SIG-M5 treated with dmso at 0.1 percent for 504 hours (cell line): ENCODE results near the gene NVL.

Source experiments
- DNase-seq: peaks from one replicate; lab custom pipeline; 2025; ENCODE audit not compliant: unreplicated experiment; lab: John Stamatoyannopoulos, UW

NVL gene

DNA sequence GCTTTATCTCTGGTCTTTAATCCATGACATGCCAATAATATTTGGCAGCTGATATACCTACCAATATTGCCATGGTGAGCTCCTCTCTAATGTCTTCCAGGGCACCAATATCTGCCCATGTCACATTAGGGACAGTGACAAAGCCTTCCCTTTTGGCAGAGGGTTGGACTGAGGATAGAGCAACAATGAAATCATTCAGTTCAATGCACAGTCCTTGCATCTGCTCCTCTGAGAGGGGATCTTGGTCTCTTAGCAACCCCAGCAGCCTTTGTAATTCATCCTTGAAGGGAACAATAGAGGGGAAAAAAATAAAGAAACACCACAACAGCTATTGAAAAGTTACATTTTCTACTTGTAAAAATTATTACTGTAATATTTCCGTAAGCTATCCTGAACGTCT lies 42.3 kb downstream of the NVL start:
- DNase-seq = no peak

DNA sequence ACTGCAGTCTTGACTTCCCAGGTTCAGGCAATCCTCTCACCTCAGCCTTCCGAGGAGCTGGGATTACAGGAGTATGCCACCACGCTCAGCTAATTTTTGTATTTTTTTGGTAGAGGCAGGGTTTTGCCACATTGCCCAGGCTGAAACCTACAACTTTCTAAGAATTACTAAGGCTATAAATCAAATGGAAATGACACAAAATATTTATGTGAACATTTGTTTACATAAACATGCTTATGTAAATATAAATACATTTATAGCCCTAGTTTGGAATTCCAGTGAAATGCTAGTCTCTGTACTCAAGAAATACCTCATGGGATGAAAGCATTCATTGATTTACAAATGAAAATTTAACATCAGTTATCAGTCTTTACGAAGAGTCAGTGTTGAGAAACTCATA lies 47.8 kb downstream of the NVL start:
- no peak for DNase-seq

DNA sequence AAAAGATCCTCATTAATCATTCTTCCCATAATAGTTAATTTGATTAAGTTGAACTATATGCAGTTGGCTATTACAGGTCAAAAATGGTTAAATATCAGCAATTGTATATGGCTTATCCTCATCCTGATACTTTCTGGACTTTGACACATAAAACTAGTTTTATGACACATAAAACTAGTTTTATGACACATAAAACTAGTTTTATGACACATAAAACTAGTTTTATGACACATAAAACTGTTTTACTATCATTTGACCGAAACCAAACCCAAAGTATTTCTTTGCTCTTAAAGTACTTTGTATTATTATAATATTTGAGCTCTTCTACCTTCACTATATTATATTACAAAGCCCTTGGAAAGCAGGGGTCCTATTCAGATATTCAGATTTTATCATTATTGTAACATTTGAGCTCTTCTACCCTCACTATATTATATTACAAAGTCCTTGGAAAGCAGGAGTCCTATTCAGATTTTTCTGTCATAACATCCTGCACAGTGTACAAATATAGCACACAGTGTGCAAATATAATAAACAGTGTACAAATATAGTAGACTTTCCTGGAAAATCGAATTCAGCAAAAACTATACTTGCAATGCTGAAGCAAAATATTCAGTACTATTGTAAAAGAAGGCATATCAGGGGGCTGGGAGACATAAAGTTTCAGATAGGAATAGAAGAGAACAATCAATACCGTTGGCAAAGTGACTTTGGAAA lies 53.0 kb downstream of the NVL start:
- DNase-seq = no peak

DNA sequence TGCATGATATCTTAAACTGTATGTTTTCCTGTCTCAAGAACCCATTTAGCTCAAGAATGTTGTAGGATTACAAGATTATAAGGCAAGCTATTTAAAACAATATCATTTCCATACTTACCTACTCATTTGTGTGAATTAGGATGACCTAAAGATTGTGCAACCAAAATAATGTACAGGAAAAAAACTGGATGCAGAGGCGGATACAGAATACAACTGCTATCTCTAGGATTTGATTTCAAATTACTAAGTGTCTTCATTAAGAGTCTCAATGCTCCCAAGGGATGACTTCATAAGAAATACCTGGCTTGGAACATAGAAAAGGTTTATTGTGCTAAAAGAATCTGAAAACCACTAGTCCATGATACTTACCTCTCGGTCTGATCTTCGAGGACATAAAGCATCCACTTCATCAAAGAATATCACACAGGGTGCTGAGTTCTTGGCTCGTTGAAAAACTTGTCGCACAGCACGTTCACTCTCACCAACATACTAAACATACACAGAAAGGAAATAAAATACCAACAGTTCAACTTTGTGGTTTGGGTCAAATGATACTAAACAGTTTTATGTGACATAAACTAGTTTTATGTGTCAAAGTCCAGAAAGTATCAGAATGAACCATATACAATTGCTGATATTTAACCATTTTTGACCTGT lies 54.9 kb downstream of the NVL start:
- DNase-seq = no peak

DNA sequence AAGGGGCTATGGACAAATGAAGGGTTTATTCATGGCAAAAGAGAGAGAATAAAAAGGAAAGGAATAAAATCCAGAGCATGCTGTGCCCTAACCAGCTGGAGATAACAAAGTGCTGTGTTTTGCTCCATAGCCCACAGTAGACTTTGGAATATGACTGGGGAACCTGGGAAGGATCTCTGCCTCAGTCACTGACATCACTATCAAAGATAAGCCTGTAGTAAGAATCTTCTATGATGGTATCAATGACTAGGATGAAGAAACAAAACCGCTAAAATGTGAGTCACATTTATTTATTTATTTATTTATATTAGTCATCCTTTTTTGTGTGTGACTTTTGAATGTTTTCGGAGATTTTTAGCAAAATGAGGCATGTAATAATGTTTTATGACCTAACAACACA lies 56.3 kb downstream of the NVL start:
- no peak for DNase-seq

DNA sequence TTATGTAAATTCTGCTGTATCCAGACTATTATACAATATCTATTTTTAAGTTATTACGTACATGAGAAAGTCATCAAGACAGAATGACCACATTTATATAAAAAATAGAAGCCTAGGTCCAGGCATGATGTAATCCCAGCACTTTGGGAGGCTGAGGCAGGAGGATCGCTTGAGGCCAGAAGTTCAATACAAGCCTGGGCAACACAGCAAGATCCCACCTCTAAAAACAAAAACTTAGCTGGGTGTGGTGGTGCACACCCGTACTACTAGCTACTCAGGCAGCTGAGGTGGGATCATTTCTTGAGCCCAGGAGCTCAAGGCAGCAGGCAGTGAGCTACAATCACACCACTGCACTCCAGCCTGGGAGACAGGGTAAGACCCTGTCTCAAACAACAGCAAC lies 58.9 kb downstream of the NVL start:
- no peak for DNase-seq

DNA sequence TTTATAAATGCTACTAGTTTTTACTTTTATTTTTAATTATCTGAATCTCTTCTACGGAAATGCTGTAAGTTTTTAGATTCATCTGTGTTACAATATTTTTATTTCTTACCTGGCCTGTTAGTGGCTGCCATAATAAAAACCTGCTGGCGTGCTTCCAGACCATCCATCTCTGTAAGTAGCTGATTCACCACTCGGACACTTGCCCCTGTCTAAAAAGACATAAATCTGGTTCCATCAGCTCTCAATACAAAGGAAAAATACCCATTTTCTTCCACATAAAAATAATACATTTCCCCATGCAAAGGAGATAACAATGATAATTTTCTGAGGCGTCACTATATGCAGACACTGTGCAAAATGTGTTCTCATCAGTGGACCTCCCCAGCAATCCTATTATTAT lies 62.0 kb downstream of the NVL start:
- DNase-seq = no peak

DNA sequence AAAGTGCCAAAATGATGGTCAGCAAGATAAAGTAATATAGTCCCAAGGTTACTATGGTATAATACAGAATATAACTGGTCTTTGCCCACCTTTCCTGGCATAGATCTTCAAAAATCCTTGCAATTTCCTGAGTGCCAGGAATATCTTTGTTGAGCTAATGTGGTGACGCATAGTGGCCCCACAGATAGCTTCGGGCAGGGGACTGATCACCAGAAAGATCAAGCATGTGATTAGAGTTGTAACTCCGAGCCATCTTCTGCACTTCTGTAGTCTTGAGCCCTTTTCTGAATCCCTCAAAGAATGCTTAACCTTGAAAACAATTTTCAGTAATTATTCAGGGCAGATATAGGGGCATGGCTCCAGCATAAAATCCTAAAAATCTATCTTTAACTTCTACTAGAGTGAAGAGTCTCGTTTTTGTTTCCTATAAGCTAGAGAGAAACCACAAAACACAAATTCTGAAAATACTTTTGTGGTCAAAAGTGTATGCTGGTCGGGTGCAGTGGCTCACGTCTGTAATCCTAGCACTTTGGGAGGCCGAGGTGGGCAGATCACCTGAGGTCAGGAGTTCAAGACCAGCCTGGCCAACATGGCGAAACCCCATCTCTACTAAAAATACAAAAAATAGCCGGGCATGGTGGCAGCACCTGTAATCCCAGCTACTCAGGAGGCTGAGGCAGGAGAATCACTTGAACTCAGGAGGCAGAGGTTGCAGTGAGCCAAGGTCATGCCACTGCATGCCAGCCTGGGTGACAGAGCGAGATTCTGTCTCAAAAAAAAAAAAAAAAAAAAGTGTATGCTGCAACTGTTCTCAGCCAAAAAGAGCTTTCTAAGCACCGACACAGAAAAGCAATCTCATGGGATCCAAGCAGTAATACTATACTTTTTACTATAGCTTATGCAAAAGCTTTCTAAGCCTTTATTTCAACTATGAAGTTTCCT lies 62.8 kb downstream of the NVL start:
- no peak for DNase-seq

DNA sequence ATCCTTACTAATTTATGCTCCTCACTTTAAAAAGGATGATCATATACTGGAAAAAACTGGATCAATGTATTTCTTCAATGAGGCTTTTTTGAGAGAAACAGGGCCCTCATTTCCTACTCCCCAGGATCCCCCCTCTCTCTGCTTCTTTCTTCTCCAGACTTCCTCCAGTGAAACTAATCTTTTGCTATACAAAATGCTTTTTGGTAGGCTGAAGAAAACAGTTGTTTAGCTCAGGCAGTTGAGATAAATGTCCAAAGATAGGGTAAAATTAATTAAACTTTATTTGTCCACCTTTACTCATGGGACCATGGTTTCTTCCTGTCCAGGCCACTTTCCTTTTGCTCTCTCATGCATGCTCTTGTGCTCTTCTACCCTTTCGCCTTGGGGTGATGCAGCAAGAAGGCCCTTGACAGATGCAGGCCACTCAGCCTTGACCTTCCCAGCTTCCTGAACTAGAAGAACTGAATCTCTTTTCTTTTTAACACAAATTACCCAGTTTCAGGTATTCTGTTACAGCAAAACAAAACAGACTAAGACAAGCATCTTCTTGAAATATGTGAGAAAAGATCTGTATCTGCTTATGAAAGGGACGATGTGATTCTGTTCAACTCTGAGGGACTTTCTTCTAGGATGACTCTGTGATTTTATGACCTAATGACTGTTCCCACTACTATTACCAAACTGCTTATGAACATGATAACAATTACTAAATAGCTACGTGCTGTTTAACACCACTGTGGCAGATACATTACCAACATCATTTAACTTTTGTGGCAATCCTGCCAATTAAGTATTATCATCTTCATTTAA lies 63.7 kb downstream of the NVL start:
- no peak for DNase-seq

DNA sequence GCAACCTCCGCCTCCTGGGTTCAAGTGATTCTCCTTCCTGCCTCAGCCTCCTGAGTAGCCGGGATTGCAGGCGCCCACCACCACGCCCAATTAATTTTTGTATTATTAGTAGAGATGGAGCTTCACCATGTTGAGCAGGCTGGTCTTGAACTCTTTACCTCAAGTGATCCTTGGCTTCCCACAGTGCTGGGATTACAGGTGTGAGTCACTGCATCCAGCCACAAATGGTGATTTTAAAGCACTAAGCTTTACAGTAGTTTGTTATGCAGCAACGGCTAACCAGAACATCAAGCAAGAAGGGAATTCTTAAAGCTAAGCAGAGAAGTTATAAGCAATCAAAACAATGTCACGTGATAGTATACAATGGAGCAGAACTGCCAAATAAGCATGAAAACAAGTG lies 65.7 kb downstream of the NVL start:
- no peak for DNase-seq

DNA sequence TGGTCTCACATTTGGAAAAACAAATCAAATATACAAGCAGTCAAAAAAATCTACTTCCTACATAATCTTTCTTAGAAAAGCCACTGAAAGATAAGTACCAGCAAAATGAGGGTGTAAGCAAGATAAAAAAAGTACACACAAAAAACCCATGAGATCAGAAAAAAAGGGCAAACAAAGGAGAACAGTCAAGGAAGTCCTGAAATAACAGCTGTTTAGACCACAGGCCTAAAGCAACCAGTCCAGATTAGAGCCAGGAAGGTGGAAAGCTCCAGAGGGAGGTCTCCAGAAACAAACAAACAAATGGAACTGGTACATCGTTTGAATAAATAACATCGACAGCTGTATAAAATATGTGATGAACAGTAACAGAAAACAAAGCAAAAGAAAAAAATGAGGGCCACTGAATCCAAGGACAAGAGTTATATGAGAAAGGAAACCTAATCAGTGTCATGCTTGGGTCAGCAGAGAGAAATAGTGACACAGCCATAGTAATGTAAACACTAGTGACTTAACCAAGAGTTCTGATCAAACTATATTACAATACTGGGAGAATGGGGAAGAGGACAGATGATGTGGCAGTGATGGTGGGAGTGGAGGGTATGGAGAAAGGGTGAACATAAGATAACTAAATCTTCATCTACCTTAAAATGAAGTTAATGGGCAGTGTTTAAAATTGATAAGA lies 67.5 kb downstream of the NVL start:
- no peak for DNase-seq

DNA sequence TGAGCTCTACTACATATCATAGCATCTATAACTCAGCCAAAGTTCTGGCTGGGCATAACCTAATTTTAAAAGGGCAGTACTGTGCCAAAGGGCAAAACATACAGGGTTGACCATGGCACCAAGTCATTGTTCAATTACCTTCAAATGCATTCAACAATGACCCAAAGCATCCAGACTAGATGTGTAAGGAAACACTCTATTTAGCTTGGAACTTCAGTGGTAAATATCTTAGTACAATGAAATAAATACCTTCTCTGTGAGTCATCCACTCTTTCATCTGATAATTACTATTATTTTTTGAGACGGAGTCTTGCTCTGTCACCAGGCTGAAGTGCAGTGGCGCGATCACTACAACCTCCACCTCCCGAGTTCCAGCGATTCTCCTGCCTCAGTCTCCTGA lies 70.0 kb downstream of the NVL start:
- DNase-seq = no peak

DNA sequence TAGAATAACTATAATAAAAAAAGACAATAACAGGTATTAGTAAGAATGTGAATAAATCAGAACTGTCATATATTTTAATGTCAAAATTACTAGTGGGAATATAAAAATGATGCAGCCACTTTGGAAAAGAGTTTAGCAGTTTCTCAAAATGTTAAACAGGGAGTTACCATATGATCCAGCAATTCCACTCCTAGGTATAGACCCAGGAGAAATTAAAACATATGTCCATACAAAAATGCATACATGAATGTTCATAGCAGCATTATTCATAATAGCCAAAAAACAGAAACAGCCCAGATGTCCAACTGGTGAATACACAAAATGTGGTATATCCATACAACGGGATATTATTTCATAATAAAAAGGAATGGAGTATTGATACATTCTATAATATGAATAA lies 71.6 kb downstream of the NVL start:
- no peak for DNase-seq

DNA sequence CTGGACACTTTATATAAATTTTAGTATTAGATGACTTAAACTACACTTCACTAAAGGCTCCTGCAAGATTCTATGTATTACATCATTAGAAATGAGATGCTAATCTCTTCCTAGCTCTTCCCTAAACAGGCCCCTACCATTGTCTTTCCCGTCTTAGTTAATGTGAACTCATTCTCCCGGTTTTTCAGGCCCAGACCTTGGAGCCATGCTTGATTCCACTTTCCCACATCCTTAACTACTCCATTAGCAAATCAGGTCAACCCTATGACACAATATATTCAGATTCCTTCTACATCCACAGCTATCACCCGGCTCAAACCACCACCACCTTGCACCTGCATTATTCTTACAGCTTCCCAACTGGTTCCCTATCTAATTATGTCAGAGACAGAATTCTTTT lies 73.3 kb downstream of the NVL start:
- no peak for DNase-seq

DNA sequence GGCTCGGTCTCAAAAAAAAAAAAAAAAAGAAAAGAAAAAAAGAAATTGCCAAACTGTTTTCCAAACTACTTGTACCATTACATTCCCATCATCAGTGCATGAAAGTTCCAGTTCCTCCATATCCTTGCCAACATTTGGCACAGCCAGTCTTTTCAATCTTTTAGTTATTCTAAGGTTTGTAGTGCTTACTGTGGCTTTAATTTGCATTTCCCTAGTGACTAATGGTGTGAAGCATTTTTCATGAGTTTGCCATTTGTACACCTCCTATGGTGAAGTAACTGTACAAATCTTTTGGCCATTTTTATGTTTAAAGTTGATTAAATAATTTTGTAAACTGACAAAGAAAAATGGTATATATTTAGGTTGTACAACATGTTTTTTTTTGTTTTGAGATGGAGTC lies 76.3 kb downstream of the NVL start:
- DNase-seq = no peak

DNA sequence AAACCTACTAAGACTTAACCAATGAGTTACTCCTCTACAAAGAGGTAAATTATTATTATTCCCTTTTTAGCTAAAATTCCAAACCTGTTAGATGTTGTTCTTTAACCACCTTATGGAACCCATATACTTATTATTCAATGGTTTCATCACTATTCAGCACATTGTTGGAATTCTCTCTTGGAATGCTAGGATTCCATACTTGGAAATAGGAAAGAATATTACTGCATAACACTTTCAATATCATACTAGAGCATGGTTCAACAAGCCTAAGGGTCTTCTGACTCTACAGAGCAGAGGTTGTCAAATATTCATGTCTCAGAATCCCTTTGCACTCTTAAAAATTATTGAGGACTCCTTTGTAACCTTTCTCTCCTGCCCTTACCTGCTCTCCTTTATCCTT lies 77.5 kb downstream of the NVL start:
- no peak for DNase-seq

DNA sequence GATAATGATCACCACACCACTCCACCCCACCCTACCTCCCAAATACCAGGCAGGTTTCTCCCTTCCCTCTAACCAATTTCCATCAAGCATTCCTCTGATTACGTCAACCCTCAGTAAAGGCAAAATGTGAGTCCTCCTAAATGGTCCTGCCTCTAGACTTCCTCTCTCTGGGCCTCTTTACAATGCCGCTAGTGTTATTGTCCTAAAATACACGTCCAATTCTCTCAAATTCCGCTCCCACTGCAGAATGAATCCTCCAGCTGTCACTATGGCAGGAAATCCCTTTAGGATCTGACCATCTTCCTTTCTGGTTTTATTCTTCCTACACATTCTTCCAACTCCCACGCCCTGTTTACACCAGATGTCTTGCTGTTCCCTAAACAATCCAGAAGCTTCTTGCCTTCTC lies 78.2 kb downstream of the NVL start:
- no peak for DNase-seq

DNA sequence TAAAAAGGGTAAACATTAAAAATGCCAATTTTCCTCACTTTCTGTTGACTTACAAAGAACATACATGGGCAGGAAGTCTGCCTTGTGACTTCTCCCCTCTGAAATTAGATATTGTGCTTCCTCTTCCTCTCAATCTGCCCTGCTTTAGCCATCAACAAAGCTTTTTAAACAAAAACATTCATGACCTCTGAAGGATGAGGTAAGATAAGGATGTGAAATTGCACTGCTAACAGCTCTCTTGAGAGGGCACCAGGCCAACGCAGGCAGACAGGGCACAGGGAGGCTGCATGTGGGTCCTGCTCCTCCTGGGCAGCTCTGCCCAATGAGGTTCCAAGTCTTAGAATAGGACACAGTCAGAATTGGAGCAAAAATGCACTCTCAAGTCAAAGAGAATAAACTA lies 84.8 kb downstream of the NVL start:
- peak; percentile 86 for DNase-seq

DNA sequence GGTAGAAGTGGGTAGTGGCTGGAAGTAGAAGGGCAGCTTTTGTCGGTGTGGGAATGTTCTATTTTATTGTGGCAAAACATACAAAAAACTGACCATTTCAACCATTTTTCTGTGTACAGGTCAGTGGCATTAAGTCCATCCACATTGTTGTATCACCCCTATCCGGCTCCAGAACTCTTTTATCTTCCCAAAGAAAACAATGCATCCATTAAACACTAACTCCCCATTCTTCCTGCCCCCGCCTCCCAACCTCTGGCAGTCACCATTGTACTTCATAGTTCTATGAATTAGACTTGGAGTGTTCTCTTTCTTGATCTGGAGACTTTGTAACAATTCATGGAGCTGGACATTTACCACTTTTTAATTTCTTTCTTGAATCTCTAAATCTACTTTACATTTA lies 91.2 kb downstream of the NVL start:
- no peak for DNase-seq

DNA sequence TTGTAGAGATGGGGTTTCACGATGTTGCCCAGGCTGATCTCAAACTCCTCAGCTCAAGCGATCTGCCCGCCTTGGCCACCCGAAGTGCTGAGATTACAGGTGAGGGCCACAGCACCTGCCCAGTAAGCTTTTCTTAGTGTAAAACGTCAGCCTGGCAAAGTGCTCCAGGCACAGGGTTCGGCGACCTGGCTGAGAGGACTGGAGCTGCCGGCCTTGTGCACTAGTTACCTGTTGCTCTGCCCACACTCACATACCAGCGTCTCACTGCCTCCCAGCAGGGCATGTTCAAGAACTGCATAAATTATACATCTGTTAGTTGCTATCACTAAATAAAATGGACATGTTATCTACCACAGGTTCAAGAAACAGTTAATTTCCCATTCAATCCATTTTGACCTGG lies 91.8 kb downstream of the NVL start:
- DNase-seq = no peak
